AG08395 (cell line): ENCODE measurements around the gene PROSER2.

Source experiments
- DNase-seq: peaks from one replicate; pipeline ENCODE4 v3.0.0; 2012; ENCODE audit warnings: mixed read lengths, low spot score

The PROSER2 gene, protein sequence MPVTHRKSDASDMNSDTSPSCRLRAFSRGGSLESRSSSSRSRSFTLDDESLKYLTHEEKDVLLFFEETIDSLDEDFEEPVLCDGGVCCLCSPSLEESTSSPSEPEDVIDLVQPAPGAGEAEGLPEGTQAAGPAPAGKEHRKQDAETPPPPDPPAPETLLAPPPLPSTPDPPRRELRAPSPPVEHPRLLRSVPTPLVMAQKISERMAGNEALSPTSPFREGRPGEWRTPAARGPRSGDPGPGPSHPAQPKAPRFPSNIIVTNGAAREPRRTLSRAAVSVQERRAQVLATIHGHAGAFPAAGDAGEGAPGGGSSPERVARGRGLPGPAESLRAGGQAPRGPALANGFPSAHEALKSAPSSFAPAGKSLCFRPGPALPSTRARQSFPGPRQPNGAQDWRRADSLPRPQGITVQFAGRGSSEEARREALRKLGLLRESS

GRCh38 chr10:11823122-11823988, at the start of gene PROSER2:
PROSER2 (plus strand) TSS chr10:11823356; CDS start chr10:11852078, 28,722 bp downstream.
- peak; percentile 80 for DNase-seq

GRCh38 chr10:11773761-11774441, 49.3 kb upstream of the PROSER2 start:
- DNase-seq, result no peak

DNA sequence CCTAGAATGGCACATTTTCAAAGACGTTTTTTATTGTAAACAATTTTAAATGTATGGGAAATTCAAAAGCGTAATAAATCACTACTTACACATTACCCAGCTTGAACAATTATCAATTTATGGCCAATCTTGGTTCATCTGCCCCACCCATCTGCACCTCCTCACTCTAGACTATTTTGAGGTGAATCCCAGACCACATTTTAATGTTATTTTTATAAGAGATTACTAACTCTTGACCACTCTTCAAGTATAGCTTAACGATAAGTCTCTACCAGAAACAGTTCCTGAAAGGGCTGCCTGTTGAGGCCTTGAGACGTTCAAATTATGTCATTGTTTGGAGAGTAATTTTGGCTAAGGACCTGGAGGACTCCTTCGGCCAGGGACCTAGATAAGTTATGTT, 47.7 kb upstream of the PROSER2 start:
- DNase-seq, result no peak

DNA sequence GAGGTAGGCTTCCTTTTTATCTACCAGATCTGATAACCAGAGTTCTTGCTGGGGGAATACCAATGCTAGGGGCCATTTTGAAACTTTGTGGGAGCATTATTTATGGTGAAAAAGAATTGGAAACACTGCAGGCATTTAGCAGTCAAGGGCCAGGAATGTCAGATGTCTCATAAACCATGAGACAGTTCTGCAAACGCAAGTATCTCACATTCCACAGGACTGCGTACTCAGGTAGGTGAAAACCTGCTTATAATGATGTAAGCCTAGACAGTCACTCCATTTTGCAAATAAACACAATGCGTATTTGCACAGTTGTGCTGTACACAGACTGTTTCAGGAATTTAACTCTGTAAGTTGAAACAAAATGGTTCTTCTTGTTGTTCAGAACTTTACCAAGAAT, 47.1 kb upstream of the PROSER2 start:
- no peak for DNase-seq

- DNase-seq, result no peak
Observed at GRCh38 chr10:11781114-11781513, 42.0 kb upstream of the PROSER2 start.

DNA sequence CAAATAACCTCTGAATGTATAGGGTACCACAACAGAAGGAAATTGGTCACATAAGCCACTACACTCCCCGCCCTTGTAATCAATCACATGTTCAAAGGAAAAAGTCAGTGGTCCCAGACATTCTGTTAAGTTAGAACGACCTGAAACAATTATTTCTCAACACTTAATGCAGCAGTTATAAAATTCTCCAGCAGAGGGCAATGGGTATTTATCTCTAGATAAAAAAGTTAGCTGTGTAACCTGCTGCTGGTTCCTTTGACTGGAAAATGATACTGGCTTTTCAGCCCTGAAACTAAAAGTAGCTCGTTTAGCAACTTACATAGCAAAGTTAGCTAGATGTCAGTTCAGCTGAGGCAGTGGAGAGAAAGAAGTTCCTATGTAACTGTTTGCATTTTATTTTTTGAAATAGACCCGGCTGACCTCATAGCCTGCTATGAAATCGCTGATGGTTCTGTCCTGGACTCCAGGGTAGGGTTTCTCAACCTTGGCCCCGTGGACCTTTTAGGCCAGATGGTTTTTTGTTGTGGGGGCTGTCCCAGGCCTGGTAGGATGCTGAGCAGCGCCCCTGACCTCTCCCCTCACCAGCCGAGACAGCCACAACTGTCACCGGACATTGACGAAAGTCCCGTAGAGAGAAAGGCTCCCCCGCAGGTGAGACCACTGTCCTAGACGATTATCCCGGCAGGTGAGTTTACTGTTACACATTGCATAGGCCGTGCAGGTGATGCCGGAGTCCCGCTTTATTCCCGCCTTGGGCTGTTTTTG, 40.2 kb upstream of the PROSER2 start:
- DNase-seq, result peak; percentile 69

DNA sequence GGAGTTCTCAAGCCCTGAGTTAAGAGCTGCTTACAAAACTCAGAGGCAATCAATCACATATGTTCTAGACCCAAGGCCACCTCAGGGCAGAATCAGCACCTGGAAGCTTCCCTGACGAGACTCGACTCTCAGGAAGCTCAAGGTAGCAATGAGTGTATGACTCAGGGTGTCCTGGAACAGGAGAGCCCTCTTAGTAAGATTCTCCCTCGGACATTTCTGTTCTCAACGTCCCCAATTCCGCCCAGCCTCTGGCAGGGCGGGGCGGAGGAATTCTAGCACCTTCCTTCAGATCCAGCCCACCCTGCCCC, 39.6 kb upstream of the PROSER2 start:
- DNase-seq, result no peak

- DNase-seq, result no peak
Observed at GRCh38 chr10:11787374-11787773, 35.8 kb upstream of the PROSER2 start.

GRCh38 chr10:11787846-11788245, 35.3 kb upstream of the PROSER2 start:
- DNase-seq, result no peak

GRCh38 chr10:11789306-11789705, 33.9 kb upstream of the PROSER2 start:
- DNase-seq, result no peak

DNA sequence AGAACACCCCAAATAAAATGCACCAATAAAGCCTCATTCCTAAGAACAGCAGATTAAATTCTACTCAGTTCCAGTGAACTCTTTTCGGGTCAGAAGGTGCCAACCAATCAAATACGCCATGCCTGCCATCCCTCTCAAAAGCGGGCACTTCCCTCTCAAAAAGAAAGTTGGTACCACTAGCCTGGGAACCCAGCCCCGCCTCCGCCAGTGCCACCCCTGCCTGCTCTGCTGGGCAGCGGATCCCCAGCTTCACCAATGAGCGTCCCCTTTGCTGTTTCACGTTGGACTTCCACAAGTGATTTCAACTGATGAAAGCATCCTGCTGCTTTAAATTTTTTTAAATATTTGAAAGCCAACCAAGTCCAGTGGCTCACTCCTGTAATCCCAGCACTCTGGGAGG, 33.2 kb upstream of the PROSER2 start:
- no peak for DNase-seq

DNA sequence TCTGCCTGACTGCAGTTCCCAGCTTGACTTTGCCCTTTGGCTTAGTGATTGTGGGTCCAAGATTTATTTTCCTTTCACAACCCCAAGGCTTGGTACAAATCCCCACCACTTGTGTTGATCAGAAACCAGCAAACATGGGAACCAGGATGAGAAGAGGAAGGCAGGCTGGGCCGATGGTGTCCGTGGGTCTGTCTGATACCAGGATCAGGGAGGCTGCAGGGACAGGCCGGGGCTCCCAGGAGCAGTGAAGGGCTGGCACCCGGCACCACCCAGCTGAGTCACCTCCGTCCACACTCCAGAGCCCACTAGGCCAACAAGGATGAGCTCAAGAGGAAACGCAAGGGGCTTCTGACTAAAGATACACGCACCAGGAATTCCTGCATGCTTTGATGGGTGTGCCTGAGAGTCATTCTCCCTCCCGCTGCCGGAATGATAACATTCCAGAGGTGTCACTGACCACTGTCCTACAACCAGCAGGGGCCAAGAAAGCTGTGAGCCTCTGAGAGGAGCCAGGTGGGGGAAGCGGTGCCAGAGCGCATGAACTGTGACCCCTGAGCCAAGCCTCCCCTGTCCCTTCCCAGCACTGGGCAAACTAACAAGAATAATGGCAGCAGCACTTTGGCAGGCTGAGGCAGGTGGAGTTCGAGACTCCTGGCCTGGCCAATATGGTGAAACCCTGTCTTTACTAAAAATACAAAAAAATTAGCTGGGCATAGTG, 29.2 kb upstream of the PROSER2 start:
- peak; percentile 54 for DNase-seq

- no peak for DNase-seq
Observed at GRCh38 chr10:11794566-11794965, 28.6 kb upstream of the PROSER2 start.

DNA sequence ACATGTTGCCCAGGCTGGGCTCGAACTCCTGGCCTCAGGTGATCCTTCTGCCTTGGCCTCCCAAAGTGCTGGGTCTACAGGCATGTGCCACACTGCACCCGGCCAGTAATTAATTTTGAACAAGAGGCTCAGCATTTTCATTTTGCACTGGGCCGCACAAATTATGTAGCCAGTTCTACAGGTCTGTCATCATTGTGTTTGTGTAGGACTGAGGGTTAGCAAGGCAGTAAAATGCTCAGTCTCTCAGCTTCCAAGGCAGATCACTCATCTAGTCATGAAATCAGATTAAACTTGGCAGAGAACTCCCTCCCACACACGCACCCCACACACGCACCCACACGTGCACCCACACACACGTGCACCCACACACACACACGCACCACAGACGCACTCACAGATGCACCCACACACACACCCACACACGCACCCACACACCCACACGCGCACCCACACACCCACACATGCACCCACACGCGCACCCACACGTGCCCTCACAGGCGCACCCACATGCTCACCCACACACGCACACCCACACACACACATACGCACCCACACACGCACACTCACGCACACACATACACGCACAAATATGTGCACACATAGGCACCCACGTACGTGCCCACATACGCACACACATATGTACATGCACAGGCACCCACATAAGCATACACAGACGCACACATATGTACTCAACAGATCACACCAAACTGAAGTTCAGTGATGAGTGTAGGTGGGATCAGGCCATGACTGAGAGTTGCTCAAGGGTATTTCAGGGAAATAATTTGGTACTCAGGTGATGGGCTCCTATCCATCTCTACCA, 27.8 kb upstream of the PROSER2 start:
- DNase-seq, result no peak

GRCh38 chr10:11796474-11796873, 26.7 kb upstream of the PROSER2 start:
- DNase-seq, result no peak

GRCh38 chr10:11797281-11797680, 25.9 kb upstream of the PROSER2 start:
- no peak for DNase-seq

GRCh38 chr10:11797847-11798633, 25.1 kb upstream of the PROSER2 start:
- no peak for DNase-seq

GRCh38 chr10:11798845-11799735, 24.1 kb upstream of the PROSER2 start:
- DNase-seq, result no peak

- DNase-seq, result no peak
Observed at GRCh38 chr10:11799736-11800080, 23.4 kb upstream of the PROSER2 start.
